Activated CD8-positive, alpha-beta memory T cell treated with anti-CD3 and anti-CD28 coated beads, Interleukin-2, amount 50 U/mL, for 48 hours (primary cell): ENCODE measurements around the gene AK9.

Source experiments
- DNase-seq: peaks from one replicate; pipeline ENCODE4 v3.0.0-alpha.2; 2020

AK9 gene

DNA sequence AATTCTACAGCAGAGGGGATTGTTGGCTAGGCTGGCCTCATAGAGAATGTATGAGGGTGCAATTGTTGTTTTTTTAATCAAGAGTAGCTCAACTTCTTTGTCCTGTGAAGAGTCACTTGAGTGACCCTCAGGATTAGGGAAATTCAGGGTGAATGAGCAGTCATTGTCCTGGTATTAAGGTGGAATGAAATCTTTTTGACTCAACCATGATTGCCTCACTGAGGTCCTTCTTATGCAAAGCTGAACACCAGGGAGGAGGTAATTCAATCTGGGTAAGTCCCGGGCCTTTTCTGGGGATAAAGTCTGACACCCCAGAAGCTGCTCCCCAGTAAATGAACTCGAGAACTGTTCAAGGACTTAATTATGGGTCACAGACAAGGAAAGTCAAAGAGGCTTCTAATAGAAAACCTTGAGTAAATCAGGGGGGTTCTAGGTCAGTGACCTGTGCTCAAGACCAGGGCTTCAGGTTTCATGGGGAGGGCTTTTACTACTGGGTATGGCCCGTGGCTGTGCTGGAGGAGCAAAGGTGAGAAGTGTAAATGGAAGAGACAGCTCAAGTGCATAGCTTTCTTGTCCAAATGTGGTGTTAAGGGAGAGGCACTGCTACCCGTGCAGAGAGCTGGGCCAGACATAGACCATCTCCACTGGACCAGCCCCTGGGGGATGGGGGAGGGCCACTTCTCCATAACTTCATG is 182.7 kb downstream of the AK9 start:
- no peak for DNase-seq

- no peak for DNase-seq
Measured at GRCh38 chr6:109507490-109508072, 183.4 kb downstream of the AK9 start.

GRCh38 chr6:109506841-109507240 is 184.2 kb downstream of the AK9 start:
- no peak for DNase-seq

DNA sequence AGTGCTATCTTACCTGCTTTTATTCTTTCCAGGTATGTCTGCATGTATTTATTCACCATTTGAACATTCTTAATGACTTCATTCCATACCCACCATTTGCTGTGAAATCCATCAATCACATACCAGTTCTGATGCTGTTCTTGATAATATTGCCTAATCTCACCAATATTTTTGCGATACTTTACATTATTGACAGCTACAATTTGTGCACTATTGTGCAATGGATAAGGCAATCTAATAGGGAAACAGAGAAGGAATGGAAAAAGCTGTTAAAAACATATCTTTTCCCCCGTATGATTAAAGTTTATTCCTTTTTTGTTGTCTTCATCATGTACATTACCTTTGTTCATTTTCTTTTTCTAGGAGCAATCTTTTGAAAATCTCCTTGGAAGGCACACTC is 184.7 kb downstream of the AK9 start:
- DNase-seq: no peak

GRCh38 chr6:109503327-109504224 is 187.4 kb downstream of the AK9 start:
- no peak for DNase-seq

DNA sequence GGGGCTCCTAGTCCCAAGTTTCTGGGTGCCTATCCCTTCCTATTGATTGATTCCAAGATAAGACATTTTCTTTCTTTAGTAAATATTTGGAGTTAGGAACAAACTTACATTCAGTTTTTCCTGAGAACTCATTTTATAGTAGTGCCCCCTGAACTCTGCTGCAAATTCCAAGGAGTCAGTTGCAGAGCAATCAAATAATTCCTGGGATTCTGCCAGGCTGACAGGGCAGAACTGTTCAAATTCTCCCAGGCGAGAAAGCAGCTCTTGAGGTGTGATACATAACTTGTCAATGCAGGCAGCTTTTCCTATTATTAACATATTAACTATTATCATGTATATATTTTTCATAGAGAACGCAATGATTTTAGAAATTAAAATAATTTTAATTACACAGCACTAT is 192.1 kb downstream of the AK9 start:
- DNase-seq: no peak

DNA sequence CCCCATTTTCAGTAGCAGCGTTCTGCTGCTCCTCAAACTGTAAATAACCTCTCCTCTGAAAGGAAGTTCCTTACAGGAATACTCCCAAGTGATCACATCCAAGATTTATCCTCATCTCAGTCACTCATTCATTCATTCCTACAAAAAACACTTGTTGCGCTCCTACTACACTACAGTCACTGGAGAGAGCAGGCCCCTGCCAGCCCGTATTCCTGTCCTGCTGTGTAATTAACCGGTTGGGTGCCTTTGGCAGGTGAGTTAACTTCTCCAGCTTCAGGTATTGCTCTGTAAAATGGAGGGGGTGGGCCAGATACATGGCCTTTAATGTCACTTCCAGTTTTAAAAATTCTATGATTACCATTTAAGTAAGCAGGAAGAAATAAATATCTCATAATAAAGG is 192.9 kb downstream of the AK9 start:
- DNase-seq: no peak

DNA sequence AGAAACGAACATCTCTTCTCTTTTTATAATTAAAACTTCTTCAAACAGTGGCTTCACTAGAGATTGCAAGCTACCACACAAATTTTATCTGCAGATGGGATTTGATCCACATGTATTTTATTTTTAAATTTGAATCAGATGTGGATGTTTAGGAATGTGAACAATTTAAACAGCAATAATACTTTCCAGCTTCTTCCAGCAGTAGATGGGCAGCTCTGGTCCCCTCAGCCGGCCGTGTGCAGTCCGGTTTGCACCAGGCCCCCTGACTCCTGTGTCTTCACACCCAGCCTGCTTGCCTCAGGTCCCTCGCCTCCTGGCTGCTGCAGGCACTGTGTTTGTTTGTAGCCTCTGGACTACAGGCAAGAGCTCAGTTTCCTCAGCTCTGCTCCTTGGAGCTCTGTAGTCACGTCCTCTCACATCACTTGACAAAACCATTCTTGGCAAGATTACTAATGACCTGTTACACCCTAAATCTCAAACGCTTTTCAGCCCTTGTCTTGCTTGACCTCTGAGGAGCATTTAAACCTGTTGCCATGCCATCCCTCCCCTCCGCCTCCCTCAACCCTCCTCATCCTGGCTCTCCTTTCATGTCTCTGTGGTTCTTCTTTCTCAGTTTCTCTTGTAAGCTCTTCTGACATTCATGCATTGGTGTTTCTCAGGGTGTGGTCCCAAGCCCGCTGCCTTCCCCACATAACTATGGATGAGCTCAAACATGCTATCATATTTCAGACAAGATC is 194.8 kb downstream of the AK9 start:
- DNase-seq: no peak

DNA sequence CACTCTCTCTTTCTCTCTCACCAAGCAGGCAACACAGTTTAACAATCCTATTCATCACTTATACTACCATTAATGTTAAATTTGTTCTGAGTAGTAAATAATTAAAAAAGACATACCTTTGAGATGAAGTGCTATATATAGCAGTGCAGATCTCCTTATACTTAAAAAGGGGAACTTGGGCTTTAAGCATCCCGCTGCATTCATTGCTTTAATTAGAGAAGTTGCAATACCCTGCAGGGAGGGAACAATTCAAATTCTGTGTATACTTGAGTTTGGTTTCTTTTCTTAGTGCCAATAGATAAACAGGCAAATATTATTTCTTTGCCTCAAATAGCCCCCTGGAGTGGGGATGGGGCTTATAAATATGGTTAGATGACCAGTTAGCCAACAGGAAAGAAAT is 197.1 kb downstream of the AK9 start:
- DNase-seq: no peak

- no peak for DNase-seq
Measured at GRCh38 chr6:109491207-109491938, 199.6 kb downstream of the AK9 start.

DNA sequence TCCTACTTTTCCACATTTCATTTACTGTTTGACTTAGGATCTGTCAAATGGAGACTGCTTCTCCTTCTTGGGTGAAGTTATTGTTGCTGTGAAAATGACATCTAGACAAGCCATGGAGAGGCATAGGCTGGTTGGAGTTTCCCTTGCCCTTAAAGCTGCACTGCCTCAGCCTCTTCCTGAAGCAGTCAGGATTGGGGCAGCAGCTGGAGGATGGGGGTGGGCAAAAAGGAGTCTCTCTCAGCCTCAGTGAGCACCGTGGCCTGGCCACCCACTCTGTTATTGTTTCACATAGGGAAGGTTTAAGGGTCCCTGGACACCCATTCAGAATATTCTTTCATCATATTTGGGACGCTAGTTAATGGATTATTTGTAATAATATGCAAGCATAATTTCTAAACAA is 200.3 kb downstream of the AK9 start:
- DNase-seq: no peak

- DNase-seq: no peak
Measured at GRCh38 chr6:109488001-109488400, 203.0 kb downstream of the AK9 start.

- no peak for DNase-seq
Measured at GRCh38 chr6:109486068-109486467, 204.9 kb downstream of the AK9 start.

- DNase-seq: no peak
Measured at GRCh38 chr6:109485266-109485935, 205.6 kb downstream of the AK9 start.

- DNase-seq: no peak
Measured at GRCh38 chr6:109484122-109484521, 206.9 kb downstream of the AK9 start.

DNA sequence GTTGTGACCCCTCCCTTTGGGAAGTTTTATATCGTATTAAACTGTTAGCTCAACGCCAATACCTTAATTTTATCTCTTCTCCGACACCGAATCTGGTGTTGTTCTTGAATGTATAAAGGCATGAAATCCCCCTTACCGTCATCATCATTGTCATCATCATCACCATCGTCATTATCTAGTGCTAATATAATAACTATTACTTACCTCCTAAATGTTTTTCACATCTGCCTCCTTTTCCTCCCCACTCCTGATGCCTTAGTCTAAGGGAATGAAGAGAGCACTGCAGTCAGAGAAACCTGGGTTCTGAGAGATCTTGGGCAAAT is 207.3 kb downstream of the AK9 start:
- DNase-seq: no peak

- peak; percentile 91 for DNase-seq
Measured at GRCh38 chr6:109482905-109483734, 207.9 kb downstream of the AK9 start, which contains the start of gene ZBTB24. ZBTB24 (minus strand) TSS chr6:109483219; CDS start chr6:109482026, 1,193 bp downstream.

DNA sequence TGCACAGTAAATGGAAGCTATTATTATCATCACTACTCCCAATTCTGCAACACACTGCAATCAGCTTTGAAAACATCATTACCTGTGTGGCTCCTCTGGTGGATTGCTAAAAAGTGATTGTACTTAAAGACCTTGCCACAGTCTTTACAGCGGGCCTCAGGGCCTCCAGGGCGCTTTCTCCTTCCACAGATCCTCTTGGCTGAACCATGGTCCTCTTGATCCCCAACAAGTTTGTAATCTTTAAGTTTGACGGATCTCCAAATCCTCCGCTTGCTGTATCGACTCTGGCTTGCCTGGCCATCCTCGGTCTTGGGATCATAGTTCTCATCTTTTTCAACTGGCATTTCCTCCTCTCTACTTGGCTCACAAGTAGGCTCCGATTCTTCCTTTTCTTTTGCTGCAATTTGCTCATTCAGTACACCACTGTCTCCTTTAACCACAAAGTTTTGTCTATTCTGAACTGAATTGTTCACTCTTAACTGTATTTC is 210.0 kb downstream of the AK9 start:
- DNase-seq: no peak

DNA sequence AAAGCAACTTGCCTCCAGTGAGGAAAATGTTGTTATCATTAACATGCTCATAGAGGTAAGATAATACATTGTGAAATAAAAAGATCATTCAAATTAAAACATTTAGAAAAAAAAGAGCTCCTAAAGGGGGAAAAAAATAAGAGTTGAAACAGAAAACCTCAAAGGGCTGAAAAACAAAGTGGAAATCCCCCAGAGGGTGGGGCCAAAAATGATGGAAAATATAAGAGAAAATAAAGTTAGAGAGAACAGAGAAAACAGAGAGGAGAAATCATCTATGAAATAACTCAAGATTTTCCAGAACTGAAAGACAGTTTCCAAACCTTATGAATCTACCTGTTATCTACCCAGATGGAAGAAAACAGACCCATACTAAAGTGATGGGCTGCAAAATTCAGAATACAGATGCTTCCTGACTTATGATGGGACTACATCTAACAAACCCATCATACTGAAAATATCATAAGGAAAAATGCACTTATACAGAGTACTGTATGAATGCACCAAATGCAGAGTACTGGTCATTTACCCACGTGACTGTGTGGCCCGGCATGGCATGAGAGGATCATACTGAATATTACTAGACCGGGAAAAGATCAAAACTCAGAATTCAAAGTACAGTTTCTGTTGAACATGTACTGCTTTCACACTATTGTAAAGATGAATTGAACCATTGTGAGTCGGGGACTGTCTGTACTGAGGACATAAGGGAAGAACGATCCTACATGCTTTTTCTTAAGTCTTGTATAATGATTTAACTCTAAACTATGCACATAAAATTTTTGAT is 212.0 kb downstream of the AK9 start:
- DNase-seq: no peak

- DNase-seq: no peak
Measured at GRCh38 chr6:109478222-109478805, 212.7 kb downstream of the AK9 start.
